ENCODE results near the gene ADORA1. TPM values are rescaled to one million over a fixed set of nuclear protein-coding genes. Genes with fewer than 3 reads are reported as not detected.

ADORA1 gene
- total RNA-seq, 1 donor from 2014 or later = 4.1 TPM

DNA sequence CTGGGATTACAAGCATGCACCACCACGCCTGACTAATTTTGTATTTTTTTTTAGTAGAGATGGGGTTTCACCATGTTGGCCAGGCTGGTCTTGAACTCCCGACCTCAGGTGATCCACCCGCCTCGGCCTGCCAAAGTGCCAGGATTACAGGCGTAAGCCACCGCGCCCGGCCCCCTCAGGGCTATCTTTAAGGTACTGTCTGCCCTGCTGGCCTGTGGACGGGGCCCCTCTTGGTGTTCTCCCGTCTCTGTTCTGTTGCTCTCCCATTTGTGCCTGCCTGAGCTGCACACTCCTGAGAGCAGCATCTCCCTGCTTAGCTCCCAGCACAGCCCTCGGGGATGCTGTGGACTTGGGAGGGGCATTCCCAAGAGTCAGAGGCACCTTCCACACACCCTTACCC lies 34.2 kb downstream of the ADORA1 start:
- H3K36me3 ChIP-seq = no peaks in the 10 kb centered on the region
- TF ChIP-seq, protein P1, sequence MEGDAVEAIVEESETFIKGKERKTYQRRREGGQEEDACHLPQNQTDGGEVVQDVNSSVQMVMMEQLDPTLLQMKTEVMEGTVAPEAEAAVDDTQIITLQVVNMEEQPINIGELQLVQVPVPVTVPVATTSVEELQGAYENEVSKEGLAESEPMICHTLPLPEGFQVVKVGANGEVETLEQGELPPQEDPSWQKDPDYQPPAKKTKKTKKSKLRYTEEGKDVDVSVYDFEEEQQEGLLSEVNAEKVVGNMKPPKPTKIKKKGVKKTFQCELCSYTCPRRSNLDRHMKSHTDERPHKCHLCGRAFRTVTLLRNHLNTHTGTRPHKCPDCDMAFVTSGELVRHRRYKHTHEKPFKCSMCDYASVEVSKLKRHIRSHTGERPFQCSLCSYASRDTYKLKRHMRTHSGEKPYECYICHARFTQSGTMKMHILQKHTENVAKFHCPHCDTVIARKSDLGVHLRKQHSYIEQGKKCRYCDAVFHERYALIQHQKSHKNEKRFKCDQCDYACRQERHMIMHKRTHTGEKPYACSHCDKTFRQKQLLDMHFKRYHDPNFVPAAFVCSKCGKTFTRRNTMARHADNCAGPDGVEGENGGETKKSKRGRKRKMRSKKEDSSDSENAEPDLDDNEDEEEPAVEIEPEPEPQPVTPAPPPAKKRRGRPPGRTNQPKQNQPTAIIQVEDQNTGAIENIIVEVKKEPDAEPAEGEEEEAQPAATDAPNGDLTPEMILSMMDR (IDR thresholded peaks at IDR 0.05) = no peak
- intact Hi-C loops (cut with DNase I) = no loop called here
- ATAC-seq = no peak
- no peaks in the 10 kb centered on the region for H3K9me3 ChIP-seq
- peak; percentile 31 for DNase-seq
- H3K4me3 ChIP-seq = no peak overlapping the region
- no peak overlapping the region for H3K27ac ChIP-seq
- H3K27me3 ChIP-seq (ENCODE audit: low read depth) = no peaks in the 10 kb centered on the region
- no peaks in the 10 kb centered on the region for H3K4me1 ChIP-seq

DNA sequence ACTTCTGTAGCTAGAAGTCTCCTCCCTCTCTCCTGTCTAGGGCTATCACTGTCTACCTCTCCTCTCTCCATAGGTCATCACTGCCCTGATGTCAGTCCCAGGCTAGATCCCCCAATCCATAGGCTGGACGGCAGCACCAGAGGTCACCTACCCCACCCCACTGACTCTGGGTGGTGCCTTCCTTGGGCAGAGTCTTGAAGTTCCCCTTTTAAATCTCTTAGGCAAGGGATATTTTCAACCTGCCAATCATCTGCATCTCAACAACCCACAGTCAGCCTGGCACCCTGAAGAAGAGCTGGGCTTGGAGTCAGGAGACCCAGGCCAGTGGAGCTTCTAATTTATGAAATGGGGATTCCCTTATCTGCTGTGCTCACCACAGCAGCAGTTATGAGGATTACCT lies 34.9 kb downstream of the ADORA1 start:
- H3K4me3 ChIP-seq = no peak overlapping the region
- no peaks in the 10 kb centered on the region for H3K9me3 ChIP-seq
- H3K36me3 ChIP-seq = no peaks in the 10 kb centered on the region
- intact Hi-C loops (cut with DNase I) = no loop called here
- ATAC-seq (no peak), DNase-seq (no peak)
- no peaks in the 10 kb centered on the region for H3K4me1 ChIP-seq
- TF ChIP-seq, protein P1 (IDR thresholded peaks at IDR 0.05) = no peak
- H3K27me3 ChIP-seq (ENCODE audit: low read depth) = no peaks in the 10 kb centered on the region
- no peak overlapping the region for H3K27ac ChIP-seq

DNA sequence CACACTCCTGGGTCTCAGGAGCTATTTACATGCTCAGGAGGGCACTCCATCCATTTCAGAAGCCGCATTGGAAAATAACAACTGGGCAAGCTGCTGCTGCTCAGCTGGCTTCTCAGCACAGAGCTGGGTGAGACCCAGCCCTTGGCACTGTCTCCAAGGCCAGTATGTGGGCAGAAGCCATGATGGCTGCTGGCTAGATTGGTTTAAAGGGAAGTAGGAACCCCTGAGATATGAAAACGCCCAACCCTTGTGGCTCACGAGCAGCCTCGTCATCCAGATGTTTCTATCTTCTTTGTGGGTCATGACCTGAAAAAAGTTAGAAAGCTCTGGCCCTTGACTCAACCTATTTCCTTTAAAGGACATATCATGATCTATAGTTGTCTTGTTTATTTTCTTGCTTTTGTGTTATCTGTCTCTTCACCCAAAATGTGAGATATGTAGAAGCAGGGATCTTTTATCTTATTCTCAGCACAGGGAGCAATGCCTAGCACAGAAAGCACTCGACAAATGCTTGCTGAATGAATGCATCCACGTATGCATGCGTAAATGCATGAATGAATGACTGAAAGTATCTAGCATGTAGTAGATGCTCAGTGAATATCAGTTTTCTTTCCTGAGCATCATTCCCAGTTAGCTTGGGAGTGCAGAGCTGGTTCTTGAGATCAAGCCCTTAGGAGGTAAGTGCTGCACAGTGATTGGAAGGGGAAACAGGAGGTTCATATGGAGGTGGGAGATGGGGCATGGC lies 36.5 kb downstream of the ADORA1 start:
- peak; percentile 14 for DNase-seq
- Histone ChIP-seq H3K4me1 (no peaks in the 10 kb centered on the region), H3K36me3 (no peaks in the 10 kb centered on the region), H3K27ac (no peak overlapping the region), H3K27me3 (ENCODE audit: low read depth) (no peaks in the 10 kb centered on the region), H3K4me3 (no peak overlapping the region), H3K9me3 (no peaks in the 10 kb centered on the region)
- no peak for ATAC-seq
- TF ChIP-seq, protein P1 (IDR thresholded peaks at IDR 0.05) = no peak
- intact Hi-C loops (cut with DNase I) = no loop called here

DNA sequence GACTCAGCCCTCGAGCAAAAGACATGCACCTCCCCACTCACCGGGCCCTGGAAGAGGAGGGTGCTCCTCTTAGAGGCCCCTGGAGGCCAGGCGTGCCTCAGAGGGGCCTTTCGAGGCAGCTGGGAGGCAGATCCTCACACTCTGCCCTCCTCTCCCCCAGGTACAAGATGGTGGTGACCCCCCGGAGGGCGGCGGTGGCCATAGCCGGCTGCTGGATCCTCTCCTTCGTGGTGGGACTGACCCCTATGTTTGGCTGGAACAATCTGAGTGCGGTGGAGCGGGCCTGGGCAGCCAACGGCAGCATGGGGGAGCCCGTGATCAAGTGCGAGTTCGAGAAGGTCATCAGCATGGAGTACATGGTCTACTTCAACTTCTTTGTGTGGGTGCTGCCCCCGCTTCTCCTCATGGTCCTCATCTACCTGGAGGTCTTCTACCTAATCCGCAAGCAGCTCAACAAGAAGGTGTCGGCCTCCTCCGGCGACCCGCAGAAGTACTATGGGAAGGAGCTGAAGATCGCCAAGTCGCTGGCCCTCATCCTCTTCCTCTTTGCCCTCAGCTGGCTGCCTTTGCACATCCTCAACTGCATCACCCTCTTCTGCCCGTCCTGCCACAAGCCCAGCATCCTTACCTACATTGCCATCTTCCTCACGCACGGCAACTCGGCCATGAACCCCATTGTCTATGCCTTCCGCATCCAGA lies 37.7 kb downstream of the ADORA1 start:
- no peak for ATAC-seq
- no peak overlapping the region for H3K27ac ChIP-seq
- TF ChIP-seq, protein P1 (IDR thresholded peaks at IDR 0.05) = no peak
- no peaks in the 10 kb centered on the region for H3K4me1 ChIP-seq
- H3K36me3 ChIP-seq = no peaks in the 10 kb centered on the region
- peak; percentile 34 for DNase-seq
- H3K27me3 ChIP-seq (ENCODE audit: low read depth) = no peaks in the 10 kb centered on the region
- no peaks in the 10 kb centered on the region for H3K9me3 ChIP-seq
- intact Hi-C loops (cut with DNase I) = no loop called here
- no peak overlapping the region for H3K4me3 ChIP-seq

DNA sequence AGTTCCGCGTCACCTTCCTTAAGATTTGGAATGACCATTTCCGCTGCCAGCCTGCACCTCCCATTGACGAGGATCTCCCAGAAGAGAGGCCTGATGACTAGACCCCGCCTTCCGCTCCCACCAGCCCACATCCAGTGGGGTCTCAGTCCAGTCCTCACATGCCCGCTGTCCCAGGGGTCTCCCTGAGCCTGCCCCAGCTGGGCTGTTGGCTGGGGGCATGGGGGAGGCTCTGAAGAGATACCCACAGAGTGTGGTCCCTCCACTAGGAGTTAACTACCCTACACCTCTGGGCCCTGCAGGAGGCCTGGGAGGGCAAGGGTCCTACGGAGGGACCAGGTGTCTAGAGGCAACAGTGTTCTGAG lies 38.3 kb downstream of the ADORA1 start:
- DNase-seq (no peak), ATAC-seq (no peak)
- Histone ChIP-seq H3K36me3 (no peaks in the 10 kb centered on the region), H3K27me3 (ENCODE audit: low read depth) (no peaks in the 10 kb centered on the region), H3K9me3 (no peaks in the 10 kb centered on the region), H3K4me1 (no peaks in the 10 kb centered on the region), H3K4me3 (no peak overlapping the region), H3K27ac (no peak overlapping the region)
- intact Hi-C loops (cut with DNase I) = no loop called here
- TF ChIP-seq, protein P1 (IDR thresholded peaks at IDR 0.05) = no peak

All from lower lobe of right lung (tissue), 2 donors.